Measurements from ENCODE around the gene IRF2.

DNA sequence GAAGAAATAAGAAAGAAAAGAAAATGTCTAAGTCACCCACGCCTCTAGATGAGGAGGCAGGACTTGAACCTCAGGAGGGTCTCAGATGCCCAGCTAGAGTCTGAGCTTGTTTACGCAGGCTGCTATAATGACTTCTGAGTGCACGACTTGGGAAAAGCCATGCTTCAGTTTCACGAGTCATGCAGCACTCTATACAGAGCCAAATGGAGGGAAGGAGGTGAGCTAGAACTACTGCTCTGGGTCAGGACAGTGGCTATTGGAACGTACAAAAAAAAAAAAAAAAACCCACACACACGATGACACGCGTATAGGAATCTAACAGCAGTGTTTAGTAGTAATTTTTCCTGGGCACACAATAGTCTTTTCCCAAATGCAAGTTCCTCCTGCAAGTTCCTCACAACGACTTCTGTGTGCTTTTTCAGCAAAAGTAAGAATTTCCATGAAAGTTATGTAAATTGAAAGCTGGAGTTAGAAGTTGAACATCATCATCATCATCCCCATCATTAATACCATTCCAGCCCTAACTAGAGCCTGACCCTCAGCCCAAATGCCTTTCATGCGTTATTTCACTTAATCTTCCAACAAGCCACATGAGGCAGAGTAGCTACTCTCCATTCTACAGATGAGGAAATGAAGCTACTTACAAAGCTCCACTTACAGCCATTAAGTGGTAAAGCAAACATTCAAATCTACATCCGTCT is 36.6 kb downstream of the IRF2 start:
- TF ChIP-seq, protein P1, sequence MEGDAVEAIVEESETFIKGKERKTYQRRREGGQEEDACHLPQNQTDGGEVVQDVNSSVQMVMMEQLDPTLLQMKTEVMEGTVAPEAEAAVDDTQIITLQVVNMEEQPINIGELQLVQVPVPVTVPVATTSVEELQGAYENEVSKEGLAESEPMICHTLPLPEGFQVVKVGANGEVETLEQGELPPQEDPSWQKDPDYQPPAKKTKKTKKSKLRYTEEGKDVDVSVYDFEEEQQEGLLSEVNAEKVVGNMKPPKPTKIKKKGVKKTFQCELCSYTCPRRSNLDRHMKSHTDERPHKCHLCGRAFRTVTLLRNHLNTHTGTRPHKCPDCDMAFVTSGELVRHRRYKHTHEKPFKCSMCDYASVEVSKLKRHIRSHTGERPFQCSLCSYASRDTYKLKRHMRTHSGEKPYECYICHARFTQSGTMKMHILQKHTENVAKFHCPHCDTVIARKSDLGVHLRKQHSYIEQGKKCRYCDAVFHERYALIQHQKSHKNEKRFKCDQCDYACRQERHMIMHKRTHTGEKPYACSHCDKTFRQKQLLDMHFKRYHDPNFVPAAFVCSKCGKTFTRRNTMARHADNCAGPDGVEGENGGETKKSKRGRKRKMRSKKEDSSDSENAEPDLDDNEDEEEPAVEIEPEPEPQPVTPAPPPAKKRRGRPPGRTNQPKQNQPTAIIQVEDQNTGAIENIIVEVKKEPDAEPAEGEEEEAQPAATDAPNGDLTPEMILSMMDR (IDR thresholded peaks at IDR 0.05; ENCODE audit: low read length): no peak
- TF ChIP-seq EZH2phosphoT487 (IDR thresholded peaks at IDR 0.05; ENCODE audit: low read length) (no peak), EZH2 (optimal IDR thresholded peaks at IDR 0.05; ENCODE audit: low read depth, low read length) (no peak)
